Erythroblast (primary cell): ENCODE results near the gene PDGFA.

Experiments
- GATA1 ChIP-seq: IDR thresholded peaks from 2 replicates; pipeline ENCODE4 v1.6.1; 2011; ENCODE audit warnings: low read depth, mild to moderate bottlenecking, control low read depth, low read length, moderate library complexity
- POLR2A ChIP-seq: IDR thresholded peaks from 2 replicates; pipeline ENCODE4 v1.6.1; 2011; ENCODE audit warnings: mild to moderate bottlenecking, low read length

GRCh38 chr7:462173-463103 lies 57.2 kb downstream of the PDGFA start:
- TF ChIP-seq POLR2A: no peak
- TF ChIP-seq GATA1: no peak
